Lung (tissue), 12 donors: Measurements from ENCODE around the gene UNC80. TPM values are rescaled to one million over a fixed set of nuclear protein-coding genes. Genes with fewer than 3 reads are reported as not detected.

Experiments
- ATAC-seq: fragments of 200-7000 bp; cut with Tn5 transposase; one replicate; pipeline ENCODE4 v1.9.1; 2020; ENCODE audit warnings: moderate number of reproducible peaks; ENCODE audit not compliant: insufficient read depth, low FRiP score
- DNase-seq, 3 donors: peaks; one replicate each; pipeline ENCODE4 v3.0.0-alpha.2; 2013 to 2017
- H3K27ac ChIP-seq, 2 donors: one replicate each; pipeline ENCODE4 v1.5.1; 2013; ENCODE audit warnings: mild to moderate bottlenecking in 2 of 2, moderate library complexity in 2 of 2, control low read depth in 1 of 2, inconsistent platforms in 1 of 2, low read depth in 1 of 2, low read length in 1 of 2
- H3K27me3 ChIP-seq, 3 donors: one replicate each; pipeline ENCODE4 v1.5.1; 2013; ENCODE audit warnings: low read length in 2 of 3; ENCODE audit not compliant: control insufficient read depth in 3 of 3, insufficient read depth in 3 of 3
- H3K36me3 ChIP-seq, 4 donors: one replicate each; pipeline ENCODE4 v1.5.1; 2013; ENCODE audit warnings: low read length in 4 of 4, mild to moderate bottlenecking in 1 of 4, moderate library complexity in 1 of 4; ENCODE audit not compliant: control insufficient read depth in 4 of 4, insufficient read depth in 4 of 4
- H3K4me1 ChIP-seq, 5 donors: one replicate each; pipeline ENCODE4 v1.5.1; 2013; ENCODE audit warnings: low read length in 5 of 5, mild to moderate bottlenecking in 2 of 5, moderate library complexity in 1 of 5; ENCODE audit not compliant: control insufficient read depth in 5 of 5, insufficient read depth in 5 of 5
- H3K4me3 ChIP-seq: one replicate; pipeline ENCODE4 v1.5.1; 2013; ENCODE audit warnings: mild to moderate bottlenecking, control low read depth, moderate library complexity
- H3K9ac ChIP-seq, 2 donors: one replicate each; pipeline ENCODE4 v1.5.1; 2013; ENCODE audit warnings: low read length in 2 of 2, control low read depth in 1 of 2; ENCODE audit not compliant: insufficient read depth in 1 of 2
- H3K9me3 ChIP-seq, 4 donors: one replicate each; pipeline ENCODE4 v1.5.1; 2013; ENCODE audit warnings: low read length in 3 of 4, mild to moderate bottlenecking in 1 of 4, moderate library complexity in 1 of 4; ENCODE audit not compliant: control insufficient read depth in 4 of 4, insufficient read depth in 3 of 4
- WGBS, 2 donors: extraction: QIAGEN DNeasy Blood & Tissue Kit; methylation state at CpG; one replicate each; pipeline ENCODE4 v1.1.7; 2013; 5-methylcytosine and 5-hydroxymethylcytosine counted together
- polyA plus RNA-seq, 2 donors: library from polyadenylated mRNA; stranded (reverse); fragments of 200-250 nt; gene quantifications; one replicate each; pipeline ENCODE4 v1.2.1, GENCODE V29; 2013
- total RNA-seq, 2 donors: library from RNA; depleted of rRNA in 1 of 2; stranded (reverse); fragments of >200 nt in 1 of 2; gene quantifications; one replicate each; pipeline ENCODE4 v1.2.1, GENCODE V29; 2014 to 2021
- TF ChIP-seq, protein P1 (sequence below): IDR thresholded peaks from 2 replicates; pipeline ENCODE4 v1.5.1; 2012; ENCODE audit warnings: mild to moderate bottlenecking; ENCODE audit errors: control extremely low read depth, extremely low read depth
- donor health status: control.
- donor health status: control.
- donor health status: Bipolar disorder and iron deficiency.
- donor health status: healthy.
- donor health status: DM: yes; HTN: yes; CAD: no.

UNC80 gene
- total and polyA plus RNA-seq, 4 donors: under 0.01 to 2.2 (median 0.03) TPM

GRCh38 chr2:209998596-209998995, 227.0 kb downstream of the UNC80 start:
- no peak for ATAC-seq
- H3K27ac ChIP-seq: no peak overlapping the region
- H3K4me1 ChIP-seq: peaks cover 0 to 9% (median 0%) of the 10 kb centered on the region in 5 donors
- peaks cover 0 to 3% (median 0%) of the 10 kb centered on the region in 3 donors for H3K27me3 ChIP-seq
- no peak for DNase-seq
- TF ChIP-seq, protein P1, sequence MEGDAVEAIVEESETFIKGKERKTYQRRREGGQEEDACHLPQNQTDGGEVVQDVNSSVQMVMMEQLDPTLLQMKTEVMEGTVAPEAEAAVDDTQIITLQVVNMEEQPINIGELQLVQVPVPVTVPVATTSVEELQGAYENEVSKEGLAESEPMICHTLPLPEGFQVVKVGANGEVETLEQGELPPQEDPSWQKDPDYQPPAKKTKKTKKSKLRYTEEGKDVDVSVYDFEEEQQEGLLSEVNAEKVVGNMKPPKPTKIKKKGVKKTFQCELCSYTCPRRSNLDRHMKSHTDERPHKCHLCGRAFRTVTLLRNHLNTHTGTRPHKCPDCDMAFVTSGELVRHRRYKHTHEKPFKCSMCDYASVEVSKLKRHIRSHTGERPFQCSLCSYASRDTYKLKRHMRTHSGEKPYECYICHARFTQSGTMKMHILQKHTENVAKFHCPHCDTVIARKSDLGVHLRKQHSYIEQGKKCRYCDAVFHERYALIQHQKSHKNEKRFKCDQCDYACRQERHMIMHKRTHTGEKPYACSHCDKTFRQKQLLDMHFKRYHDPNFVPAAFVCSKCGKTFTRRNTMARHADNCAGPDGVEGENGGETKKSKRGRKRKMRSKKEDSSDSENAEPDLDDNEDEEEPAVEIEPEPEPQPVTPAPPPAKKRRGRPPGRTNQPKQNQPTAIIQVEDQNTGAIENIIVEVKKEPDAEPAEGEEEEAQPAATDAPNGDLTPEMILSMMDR: no peak
- H3K9me3 ChIP-seq: no peaks in the 10 kb centered on the region
- WGBS, 2 donors: 48 to 86% methylated on average over 1 of the region's 1 CpG
- H3K9ac ChIP-seq: no peak overlapping the region
- peaks cover 0 to 5% (median 0%) of the 10 kb centered on the region in 4 donors for H3K36me3 ChIP-seq
- no peak overlapping the region for H3K4me3 ChIP-seq

DNA sequence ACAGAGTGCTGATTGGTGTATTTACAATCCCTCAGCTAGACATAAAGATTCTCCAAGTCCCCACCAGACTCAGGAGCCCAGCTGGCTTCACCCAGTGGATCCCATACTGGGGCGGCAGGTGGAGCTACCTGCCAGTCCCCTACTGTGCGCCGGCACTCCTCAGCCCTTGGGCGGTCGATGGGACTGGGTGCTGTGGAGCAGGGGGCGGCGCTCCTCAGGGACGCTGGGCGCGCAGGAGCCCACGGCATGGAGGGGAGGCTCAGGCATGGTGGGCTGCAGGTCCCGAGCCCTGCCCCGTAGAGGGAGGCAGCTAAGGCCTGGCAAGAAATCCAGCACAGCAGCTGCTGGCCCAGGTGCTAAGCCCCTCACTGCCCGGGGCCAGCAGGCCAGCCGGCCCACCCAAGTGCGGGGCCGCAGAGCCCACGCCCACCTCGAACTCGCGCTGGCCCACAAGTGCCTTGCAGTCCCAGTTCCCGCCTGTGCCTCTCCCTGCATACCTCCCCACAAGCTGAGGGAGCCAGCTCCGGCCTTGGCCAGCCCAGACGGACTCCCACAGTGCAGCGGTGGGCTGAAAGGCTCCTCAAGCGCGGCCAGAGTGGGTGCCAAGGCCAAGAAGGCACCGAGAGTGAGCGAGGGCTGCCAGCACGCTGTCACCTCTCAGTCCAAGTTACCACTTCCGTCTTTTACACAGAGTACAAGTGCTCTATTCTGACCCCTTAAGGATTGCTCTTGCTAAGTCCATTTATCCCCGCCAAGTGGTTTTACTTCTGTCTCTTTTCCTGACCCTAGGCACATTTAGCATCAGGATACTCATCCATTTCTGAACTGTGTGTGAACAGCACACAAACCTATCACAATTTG, 229.1 kb downstream of the UNC80 start:
- Histone ChIP-seq H3K9ac (no peak overlapping the region), H3K9me3 (no peaks in the 10 kb centered on the region), H3K4me1 (peaks cover 0 to 15% (median 9%) of the 10 kb centered on the region in 5 donors), H3K36me3 (peaks cover 0 to 5% (median 2%) of the 10 kb centered on the region in 4 donors), H3K27ac (no peak overlapping the region), H3K4me3 (no peak overlapping the region), H3K27me3 (peaks cover 0 to 3% (median 0%) of the 10 kb centered on the region in 3 donors)
- TF ChIP-seq, protein P1: no peak
- WGBS, 2 donors: 97% methylated on average over 30 to 32 of the region's 32 CpGs
- ATAC-seq: no peak
- DNase-seq: no peak

DNA sequence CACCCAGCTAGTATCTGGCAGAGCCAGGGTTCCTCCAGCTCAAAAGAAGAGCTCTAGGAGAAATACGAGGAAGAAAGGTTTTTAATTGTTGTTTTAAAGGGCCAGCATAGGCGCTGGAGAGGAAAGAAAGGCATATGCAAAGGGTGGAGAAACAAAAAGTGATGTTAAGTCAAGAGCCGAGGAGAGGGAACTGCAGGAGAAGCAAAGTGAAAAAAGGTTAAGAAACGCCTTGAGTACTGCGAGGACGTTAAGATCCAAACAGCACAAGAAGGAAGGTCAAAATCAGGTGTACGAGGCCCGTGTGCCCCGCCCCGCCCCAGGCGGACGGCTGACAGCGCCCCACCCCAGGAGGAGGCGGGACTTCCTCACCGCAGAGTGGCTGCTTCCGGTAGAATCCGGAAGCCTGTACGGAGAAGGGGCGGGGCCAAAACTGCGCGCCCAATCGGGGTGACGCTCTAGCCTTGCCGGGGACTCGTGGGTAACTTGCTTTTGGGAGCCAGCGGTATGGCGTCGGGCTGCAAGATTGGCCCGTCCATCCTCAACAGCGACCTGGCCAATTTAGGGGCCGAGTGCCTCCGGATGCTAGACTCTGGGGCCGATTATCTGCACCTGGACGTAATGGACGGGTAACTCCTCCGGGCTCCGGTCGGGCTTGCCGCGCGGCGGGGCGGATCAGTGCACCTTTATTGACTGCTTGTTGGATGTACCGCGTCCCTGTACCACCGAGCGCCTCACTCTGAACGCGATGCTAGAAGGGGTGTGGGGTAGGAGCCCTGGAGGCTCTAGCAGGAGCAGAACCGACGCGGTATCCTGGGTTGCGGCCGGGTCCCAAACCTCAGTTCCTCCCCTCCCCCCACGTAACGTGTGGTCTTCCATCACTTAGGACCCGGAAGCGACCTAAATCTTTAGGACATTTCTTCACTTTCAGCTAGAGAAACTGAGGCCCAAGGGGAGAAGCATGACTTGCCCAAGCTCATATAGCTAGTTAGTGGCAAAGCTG, 230.8 kb downstream of the UNC80 start, which contains the start of gene RPE:
RPE (plus strand) TSS at position 481 of the 1,000 bp plus-strand sequence; CDS start at position 505, 24 bp downstream.
- Histone ChIP-seq H3K27me3 (no peaks in the 10 kb centered on the region), H3K4me1 (peaks cover 0 to 15% (median 12%) of the 10 kb centered on the region in 5 donors), H3K36me3 (peaks cover 0 to 6% (median 3%) of the 10 kb centered on the region in 4 donors), H3K27ac (peak within 1 kb of the TSS; percentile 91 to 95), H3K9ac (peak within 1 kb of the TSS; percentile 66 to 77), H3K9me3 (no peaks in the 10 kb centered on the region), H3K4me3 (peak within 1 kb of the TSS; percentile 100)
- peak; percentile 95 to 97 (median 96) for DNase-seq
- peak; percentile 100 for ATAC-seq
- TF ChIP-seq, protein P1: no peak
- 0% methylated on average over 56 to 58 of the region's 58 CpGs for WGBS, 2 donors
